GM18868 (cell line): ENCODE results near the gene ST8SIA3.

Experiments
- ATAC-seq: cut with Tn5 transposase; IDR thresholded peaks from one replicate; pipeline ENCODE4 v1.9.1; 2021; ENCODE audit warnings: mild to moderate bottlenecking, moderate library complexity; ENCODE audit not compliant: unreplicated experiment

The ST8SIA3 gene, protein sequence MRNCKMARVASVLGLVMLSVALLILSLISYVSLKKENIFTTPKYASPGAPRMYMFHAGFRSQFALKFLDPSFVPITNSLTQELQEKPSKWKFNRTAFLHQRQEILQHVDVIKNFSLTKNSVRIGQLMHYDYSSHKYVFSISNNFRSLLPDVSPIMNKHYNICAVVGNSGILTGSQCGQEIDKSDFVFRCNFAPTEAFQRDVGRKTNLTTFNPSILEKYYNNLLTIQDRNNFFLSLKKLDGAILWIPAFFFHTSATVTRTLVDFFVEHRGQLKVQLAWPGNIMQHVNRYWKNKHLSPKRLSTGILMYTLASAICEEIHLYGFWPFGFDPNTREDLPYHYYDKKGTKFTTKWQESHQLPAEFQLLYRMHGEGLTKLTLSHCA

DNA sequence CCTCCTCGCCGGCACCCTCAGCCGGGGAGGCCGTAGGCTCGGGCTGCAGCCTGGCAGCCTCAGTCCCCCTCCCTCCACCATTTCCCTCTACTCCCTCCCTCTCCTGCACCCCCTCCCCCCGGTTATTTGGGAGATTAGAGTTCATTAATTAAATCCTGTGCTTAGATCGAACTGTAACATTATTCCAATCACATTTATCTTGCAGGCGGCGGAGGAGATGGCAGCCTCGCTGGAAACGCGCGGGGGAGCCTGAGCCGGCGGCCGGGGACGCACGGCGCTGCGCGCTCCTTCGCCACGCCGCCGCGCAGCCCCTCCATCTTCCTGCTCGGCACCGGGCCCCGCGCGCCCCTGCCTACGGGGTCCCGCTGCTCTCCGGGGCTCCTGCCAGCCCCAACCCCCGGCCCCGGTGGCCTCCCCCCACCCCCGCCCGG lies at the start of gene ST8SIA3:
Gene ST8SIA3, plus strand, starts transcription at position 287 of the 431 bp plus-strand sequence. CDS start 290 bp downstream, outside the sequence.
- no peak for ATAC-seq

DNA sequence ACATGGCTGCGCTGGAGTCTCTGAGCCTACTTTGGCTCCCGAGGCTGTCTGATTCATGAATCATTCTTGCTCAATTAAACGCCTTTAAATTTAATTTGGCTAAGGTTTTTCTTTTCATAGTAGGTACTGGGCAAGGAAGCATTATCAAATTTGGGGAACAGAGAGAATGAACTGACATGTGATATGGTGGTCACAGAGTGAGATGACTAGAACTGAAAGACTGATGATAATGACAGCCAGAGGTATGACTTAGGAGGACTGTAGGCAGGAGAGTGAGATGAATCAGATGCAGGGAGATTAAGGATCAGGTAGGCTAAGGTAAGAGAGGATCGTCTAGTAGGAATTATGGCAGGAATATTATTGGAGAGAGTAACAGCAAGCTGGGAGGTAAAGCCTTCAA lies 40.9 kb upstream of the ST8SIA3 start:
- no peak for ATAC-seq

DNA sequence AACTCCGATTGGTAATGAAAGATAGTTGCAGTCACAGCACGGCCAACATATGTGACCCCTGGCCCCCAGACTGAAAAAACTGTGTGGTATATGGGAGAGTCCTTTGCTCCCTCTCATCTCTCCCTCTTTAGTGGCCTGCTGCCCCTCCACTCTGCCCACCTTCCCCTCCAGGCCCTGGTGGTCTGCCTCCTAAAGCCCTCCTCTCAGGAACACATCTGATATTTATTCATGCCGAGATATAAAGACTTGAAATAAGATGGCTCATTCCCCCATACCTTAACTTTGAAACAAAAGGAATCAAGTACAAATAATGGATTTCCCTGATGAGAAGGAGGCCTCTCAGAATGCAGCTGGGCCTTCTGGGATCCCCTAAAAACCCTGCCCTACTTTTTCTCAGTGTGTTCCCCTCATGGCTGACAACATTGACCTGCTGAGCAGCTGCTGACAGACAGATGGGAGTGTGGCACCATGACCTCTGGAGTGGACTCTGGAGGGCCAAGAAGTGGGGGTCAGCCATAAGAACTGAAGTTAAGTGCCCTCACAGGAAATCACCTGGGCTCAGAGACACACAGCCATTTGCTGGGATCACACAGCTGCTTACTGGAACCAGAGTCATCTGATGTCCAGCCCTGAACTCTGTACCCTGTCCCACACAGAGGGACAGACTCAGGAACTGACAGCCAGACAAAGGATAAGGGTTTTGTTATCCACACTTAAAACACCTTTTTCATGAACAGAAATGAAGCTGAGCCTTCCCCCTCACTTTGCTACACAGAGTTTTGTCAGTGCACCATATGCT lies 39.8 kb upstream of the ST8SIA3 start:
- ATAC-seq: no peak

DNA sequence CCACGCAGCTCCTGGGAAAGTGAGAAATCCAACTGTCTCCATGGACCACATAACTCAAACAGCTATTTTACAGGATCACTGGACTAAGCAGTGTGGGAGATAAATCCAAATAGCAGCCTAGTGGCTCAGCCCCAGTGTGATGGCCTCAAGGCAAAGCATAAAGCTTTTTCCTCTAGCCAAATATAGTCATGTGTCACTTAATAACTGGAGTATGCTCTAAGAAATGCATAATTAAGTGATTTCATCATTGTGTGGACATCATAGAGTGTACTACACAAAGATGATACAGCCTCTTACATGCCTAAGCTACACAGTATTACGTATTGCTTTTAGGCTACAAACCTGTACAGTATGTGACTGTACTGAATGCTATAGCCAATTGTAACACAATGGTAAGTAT lies 31.8 kb upstream of the ST8SIA3 start:
- no peak for ATAC-seq

DNA sequence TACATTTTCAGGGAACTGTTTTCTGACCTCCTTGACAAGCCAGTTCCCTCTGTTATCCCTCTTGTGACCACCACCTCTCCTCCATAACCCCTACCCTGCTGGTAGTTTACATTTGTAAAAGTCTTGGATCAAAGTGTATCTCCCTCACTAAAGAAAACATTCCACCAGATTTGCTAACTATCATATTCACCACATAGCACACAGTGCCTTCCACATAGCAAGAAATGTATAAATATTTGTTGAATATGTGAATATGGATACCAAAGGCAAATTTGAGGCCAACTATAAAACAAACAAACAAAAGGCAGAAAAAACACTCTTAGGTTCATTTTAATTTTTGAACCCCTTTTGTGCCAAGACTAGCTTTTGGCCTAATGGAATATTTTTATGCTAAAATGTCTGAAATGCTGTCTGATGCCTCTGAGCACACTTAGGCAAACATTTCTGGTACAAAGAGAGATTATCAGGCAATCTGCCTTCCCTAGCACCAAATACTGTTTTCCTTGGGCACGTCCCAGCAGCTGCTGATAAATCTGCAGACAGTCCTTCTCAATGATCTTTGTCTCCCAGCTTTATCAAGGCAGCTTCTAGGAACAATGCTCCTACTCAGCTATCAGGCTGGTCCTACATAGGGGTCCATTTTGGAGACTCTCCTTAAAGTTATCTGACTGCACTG lies 26.7 kb upstream of the ST8SIA3 start:
- ATAC-seq: no peak

DNA sequence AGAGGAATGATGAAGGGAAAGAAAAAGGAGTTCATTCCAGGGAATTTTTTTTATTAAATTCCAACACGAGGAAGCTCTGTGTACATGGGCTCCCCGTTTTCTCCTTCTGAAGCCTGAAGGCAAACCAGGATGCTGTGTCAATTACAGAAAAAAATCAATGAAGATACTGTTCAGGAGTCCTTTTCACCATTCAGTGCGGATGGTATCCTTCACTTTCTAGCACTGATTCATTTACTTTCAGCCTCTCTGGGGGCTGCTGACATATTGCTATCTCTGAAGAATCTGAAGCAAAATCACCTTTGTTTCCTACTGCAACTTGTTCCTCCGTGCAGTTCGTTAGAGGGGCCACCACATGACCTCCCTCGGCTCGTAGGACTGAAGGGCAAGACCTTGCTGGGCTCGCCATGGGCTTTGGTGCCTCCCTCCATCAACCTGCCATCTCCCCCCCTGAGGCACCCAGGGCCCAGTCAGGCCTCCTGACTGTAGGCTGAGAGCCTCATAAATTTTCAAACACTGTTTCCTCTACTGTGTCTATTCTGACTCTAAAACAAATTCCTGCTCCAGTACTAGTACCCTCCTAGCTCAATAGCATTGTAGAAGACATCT lies 25.5 kb upstream of the ST8SIA3 start:
- ATAC-seq: no peak

DNA sequence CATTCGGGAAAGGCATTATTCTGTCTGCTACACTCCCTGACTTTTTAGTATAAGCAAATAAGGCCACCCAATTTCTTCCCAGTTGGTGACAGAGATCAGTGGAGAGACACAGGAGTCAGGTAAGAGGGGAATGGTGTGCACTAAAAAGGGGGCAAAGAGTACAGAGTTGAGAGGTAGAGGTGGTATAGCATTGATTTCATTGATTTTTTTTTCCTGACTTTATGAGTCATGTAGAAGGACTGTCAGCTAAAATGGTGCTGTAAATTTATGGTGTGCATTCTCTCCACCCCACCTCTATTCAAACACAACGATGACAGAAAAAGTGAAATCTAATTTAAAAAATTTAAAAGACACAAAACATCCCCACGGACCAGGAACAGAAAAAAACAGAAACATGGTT lies 23.7 kb upstream of the ST8SIA3 start:
- ATAC-seq: no peak

DNA sequence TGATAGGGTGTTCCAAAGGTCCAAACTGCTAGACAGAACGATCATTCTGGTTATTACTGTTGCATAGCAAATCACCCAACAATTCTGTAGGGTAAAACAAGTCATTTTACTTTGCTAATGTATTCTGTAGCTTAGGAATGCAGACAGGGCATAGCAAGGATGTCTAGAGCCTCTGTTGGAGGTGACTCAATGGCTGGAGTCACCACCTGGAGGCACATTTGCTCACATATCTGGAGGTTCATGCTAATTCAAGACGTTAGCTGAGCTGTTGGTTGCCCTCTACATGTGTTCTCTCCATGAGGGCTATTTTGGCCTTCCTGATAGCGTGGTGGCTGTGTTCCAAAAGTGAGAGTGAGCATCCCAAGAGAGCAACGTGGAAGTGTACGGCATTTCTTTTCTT lies 22.5 kb upstream of the ST8SIA3 start:
- ATAC-seq: no peak

DNA sequence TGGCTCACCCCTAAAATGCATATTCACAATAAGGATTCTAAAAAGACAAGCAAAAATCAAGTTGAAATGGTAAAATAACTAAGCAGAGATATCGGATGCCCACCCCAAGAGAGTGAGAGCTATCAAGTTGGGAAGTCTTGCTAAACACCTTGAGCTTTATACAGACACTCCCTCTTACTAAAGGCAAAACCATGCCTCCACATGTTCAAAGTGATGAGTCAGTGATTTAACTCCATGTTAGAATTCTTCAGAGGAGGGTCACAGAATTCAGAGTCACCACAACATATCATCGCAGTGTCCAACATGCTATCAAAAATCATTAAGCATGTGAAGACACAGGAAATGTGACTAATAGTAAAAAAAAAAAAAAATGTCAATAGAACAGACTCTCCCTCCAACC lies 20.6 kb upstream of the ST8SIA3 start:
- no peak for ATAC-seq

DNA sequence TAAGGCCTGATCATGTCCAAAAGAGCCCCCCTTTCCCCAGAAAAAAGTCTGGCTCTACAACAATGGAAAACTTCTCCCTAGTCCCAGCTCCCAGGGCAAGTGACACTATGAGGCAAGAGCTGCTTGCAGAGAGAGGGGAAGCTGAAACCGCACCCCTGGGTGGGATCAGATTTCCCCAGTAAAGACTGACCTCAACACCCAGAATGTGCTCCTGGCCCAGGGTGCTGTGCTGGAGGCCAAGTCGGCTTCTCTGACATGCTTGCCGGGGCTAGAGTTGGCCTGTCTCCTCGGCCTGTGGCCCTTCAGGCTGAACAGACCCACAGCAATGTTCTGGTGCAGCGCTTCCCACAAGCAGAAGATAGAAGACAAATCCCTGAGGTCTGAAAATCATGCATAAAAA lies 18.4 kb upstream of the ST8SIA3 start:
- no peak for ATAC-seq

DNA sequence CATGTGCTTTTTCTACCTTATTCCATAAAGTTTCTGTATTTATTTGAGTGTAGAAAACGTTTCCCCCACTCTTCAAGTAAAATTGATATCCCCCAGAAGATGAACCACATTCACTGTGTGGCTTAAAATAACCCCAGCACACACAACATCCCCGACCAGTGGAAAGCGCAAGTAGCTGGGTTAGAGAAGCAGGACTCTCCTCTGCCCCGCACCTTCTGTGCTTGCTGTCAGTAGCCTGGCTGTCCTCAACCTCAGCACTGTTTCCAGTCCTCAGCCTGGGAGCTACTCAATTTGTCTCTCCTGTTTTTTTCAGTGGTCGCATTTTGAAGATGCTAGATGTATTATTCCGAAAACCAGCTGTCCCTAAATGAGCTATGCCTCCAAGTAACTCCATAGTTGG lies 18.0 kb upstream of the ST8SIA3 start:
- ATAC-seq: no peak

DNA sequence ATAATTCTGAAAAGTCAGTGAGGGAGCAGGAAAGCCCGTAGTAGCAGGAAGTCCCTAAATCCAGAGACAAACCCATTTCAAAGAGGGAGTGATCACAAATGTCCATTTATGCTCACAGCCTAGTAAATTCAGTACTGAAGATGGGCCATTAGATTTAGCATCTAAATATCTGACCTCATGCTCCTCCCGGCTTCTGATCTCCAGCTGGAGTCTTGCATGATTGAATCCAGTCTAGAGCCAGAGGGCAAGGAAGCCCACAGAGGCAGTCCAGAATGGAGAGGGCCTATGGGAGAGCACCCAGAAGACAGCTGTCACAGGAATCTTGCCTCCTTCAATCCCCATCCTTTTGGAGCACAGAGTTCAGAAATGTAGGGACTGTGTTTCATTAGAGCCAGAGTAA lies 16.0 kb upstream of the ST8SIA3 start:
- ATAC-seq: no peak

DNA sequence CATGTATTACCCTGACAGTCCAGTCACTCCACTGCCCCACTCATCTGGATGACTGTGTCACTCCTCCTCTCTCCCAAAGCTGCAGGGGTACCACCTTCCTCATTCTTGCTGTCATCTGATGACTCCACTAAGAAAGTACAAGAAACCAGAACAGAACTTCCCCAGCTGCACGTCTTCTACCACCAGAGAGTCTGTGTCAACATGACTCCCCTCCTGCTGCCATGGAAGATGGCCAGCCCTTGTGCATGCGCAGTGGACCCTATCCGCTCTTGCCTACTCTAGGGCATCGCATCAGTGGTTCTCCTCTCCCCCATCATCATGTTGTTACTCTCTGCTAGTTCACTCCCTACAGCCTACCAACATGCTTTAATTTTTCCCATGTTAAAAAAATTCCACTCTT lies 14.5 kb upstream of the ST8SIA3 start:
- ATAC-seq: no peak

DNA sequence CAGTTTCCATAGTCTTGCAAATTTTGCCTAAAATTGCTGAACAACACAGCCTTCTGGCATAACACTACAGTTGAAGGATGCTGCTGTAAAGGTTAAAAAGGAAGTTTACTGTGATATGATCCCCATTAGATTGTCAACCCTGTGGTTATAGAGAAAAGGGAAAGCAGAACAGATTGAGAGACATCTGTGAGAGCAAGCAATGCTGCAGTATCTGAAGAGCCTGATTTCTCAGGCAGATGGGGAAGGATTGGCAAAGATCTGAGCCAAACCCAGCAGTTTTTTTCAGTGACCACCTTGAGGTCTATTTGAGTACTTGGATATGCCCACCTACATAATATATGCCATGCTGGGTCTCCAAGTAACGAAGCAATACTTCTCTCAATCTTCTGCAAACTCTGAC lies 8.5 kb upstream of the ST8SIA3 start:
- no peak for ATAC-seq

DNA sequence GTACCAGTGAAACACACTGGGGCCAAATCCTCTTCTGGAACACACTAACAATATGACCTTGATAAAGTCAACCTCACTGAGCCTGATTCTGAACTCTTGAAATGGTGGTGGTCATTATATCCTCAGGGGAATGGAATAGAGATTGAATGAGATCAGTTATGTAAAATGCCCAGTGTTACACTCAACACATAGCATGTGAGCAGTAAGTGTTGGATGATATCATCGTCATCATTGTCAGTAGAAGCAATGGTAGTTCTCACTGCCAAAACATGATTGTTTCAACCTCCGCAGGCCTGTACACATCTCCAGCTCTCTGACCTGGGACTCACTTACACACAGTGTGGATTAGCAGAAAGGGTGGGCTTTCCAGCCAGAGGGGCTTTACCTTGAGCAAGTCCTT lies 5.5 kb upstream of the ST8SIA3 start:
- ATAC-seq: no peak

DNA sequence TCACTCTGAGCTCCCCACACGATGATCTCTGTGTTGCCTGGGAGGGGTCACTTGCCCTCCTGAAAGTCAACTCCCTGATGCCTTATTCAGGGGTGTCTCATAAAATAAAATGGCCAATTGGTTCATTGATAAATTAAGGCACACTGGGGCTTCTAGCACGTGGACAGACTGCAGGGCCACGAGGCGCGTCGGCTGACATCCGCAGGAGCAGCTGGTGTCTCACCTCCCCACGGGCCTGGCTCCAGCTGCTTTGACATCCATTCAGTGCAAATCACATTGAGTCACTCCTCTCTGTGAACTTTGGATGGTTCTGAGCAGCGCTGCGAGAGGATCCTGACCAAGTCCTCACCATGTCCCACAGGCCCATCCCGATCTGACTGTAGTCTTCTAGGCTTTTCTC lies 4.6 kb upstream of the ST8SIA3 start:
- no peak for ATAC-seq

DNA sequence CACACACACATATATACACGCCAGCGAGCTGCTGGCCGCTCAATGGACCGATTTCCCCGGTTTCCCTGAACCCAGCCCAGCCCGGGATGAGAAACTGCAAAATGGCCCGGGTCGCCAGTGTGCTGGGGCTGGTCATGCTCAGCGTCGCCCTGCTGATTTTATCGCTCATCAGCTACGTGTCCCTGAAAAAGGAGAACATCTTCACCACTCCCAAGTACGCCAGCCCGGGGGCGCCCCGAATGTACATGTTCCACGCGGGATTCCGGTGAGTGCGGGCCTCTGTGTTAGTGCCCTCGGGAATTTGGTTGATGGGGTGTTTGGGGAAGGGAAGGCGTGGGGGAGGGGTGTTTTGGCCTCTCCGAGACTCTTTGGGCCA lies 392 bp downstream of the ST8SIA3 start:
- ATAC-seq: no peak

DNA sequence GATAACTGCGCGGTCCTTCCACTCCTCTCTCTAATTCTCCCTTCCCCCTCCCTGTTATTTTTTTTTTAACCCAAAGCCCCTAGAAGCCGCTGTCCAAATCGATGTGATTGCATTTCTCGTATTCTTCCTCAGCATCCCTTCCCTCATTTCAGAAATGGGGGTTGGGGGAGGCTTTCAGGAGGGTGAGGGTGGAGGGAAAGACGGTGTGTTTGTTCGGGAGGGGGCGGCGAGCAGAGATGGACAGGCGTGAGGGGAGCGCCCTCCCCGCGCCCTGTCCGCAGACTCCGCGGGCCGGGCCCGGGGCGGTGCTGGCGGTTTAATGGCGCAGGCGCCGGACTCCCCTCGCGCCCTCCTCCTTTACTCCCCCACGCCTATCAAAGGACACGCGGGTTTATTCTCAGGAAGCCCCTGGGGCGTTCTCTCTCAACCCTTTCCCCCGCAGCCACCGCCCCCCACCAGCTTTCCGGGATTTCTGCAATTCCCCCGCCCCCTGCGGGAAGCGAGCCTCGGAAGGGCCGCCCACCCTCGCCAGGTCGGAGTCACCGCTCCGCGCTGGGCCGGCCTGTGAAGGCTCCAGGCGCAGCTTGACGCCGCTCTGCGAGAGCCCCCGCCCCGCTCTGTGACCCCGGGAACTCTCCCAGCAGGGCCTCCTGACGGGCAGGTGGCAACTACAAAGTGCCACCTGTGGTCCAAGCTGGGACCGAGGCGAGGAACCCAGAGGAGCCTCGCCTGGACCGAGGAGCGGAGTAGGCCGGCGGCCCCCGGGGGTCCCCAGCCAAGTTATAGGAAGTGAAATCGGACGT lies 981 bp downstream of the ST8SIA3 start:
- ATAC-seq: no peak

DNA sequence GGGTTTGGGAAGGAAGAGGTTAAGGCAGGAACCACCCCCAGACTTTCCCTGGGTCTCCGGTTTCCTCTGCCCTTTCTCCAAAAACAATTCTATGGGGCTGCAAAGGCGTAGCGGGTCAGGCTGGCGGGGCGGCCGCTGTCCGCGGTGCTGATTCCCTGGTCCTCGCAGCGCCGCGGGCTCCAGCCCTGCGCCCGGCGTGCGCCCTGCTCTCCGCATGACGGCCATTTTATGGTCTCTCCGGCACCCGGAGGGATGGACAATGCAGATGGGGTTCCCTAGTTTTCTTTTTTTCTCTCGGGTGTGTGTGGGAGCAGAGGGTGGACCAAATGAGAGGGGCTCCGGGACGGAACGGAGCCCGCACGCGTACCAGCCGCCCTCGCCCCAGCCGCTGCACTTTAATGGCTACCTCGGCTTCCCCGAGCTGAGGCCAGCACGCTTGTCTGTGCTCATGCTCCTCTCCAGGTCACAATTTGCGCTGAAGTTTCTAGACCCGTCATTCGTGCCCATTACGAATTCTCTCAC lies 1.6 kb downstream of the ST8SIA3 start:
- ATAC-seq: no peak

DNA sequence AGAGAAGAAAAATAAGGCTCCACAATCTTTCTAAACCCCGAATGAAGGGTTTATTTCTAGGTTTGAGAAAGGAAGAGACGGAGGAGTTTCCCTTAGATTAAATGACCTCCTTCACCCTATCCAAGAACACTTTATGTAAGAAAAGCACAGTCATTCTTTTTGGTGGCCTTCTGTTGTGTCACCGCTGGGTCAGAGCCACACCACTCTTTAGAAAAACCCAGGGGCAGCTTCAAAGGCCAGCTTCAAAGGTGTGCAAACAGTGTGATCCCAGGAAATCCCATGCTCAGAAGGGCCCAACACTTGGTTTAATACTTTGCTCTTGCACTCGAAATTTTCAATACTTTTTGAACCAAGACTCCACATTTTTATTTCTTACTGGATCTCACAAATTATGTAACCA lies 7.1 kb downstream of the ST8SIA3 start:
- no peak for ATAC-seq
